ENCODE data around the gene ADAMTS2.

The ADAMTS2 gene

GRCh38 chr5:179131886-179132585 lies 213.2 kb downstream of the ADAMTS2 start:
- no peak for DNase-seq

GRCh38 chr5:179131321-179131835 lies 213.9 kb downstream of the ADAMTS2 start:
- DNase-seq = no peak

- no peak for DNase-seq
These were observed 215.1 kb downstream of the ADAMTS2 start for GRCh38 chr5:179130101-179130681.

GRCh38 chr5:179129607-179130071 lies 215.6 kb downstream of the ADAMTS2 start:
- DNase-seq = no peak

GRCh38 chr5:179128976-179129375 lies 216.3 kb downstream of the ADAMTS2 start:
- no peak for DNase-seq

- no peak for DNase-seq
These were observed 217.3 kb downstream of the ADAMTS2 start for GRCh38 chr5:179128041-179128365.

- no peak for DNase-seq
These were observed 217.9 kb downstream of the ADAMTS2 start for GRCh38 chr5:179127136-179128040.

GRCh38 chr5:179126506-179126991 lies 218.7 kb downstream of the ADAMTS2 start:
- DNase-seq = no peak

GRCh38 chr5:179125789-179126505 lies 219.3 kb downstream of the ADAMTS2 start:
- no peak for DNase-seq

- no peak for DNase-seq
These were observed 220.1 kb downstream of the ADAMTS2 start for GRCh38 chr5:179124853-179125788.

GRCh38 chr5:179124273-179124852 lies 220.9 kb downstream of the ADAMTS2 start:
- DNase-seq = no peak

GRCh38 chr5:179123491-179124272 lies 221.6 kb downstream of the ADAMTS2 start:
- DNase-seq = no peak

- DNase-seq = no peak
These were observed 222.2 kb downstream of the ADAMTS2 start for GRCh38 chr5:179123109-179123426.

- DNase-seq = no peak
These were observed 222.7 kb downstream of the ADAMTS2 start for GRCh38 chr5:179122411-179123108.

- DNase-seq = no peak
These were observed 223.6 kb downstream of the ADAMTS2 start for GRCh38 chr5:179121667-179122111.

GRCh38 chr5:179120951-179121666 lies 224.2 kb downstream of the ADAMTS2 start:
- DNase-seq = no peak

GRCh38 chr5:179120421-179120861 lies 224.8 kb downstream of the ADAMTS2 start:
- DNase-seq = no peak

- no peak for DNase-seq
These were observed 225.7 kb downstream of the ADAMTS2 start for GRCh38 chr5:179119415-179120170.

All from CD4-positive, alpha-beta T cell treated with Interleukin-1 beta for 1 hour (primary cell).